Measurements from ENCODE around the gene PLSCR1.

- TF ChIP-seq CTCF (IDR thresholded peaks at IDR 0.05) = no peak
- no peak for TF ChIP-seq EP300 (IDR thresholded peaks at IDR 0.05)
- TF ChIP-seq POLR2A (IDR thresholded peaks at IDR 0.05) = no peak
- no peak for TF ChIP-seq POLR2AphosphoS5 (IDR thresholded peaks at IDR 0.05)
Observed at GRCh38 chr3:146561879-146562278, 17.5 kb upstream of the PLSCR1 start.
